Tibial artery (tissue), 4 donors: ENCODE results near the gene CGNL1.

Experiments used
- DNase-seq, 2 donors: peaks; one replicate each; pipeline ENCODE4 v3.0.0-alpha.2; 2019
- H3K27ac ChIP-seq, 2 donors: fragments of 200-600 bp; sonication (generic) in 1 of 2; 1 replicate in 1 of 2; 2 replicates in 1 of 2; pipeline ENCODE4 v1.5.1; 2018 to 2019; ENCODE audit warnings: mild to moderate bottlenecking in 1 of 2
- H3K27me3 ChIP-seq, 2 donors: fragments of 200-600 bp; sonication (generic) in 1 of 2; one replicate each; pipeline versions ENCODE4 v1.5.1 to v1.6.0; 2016 to 2019
- H3K36me3 ChIP-seq, 3 donors: fragments of 200-600 bp; sonication (generic) in 2 of 3; one replicate each; pipeline ENCODE4 v1.5.1; 2016 to 2019; ENCODE audit warnings: mild to moderate bottlenecking in 2 of 3
- H3K4me1 ChIP-seq, 4 donors: fragments of 200-600 bp; sonication (generic) in 2 of 4; 1 replicate in 3 of 4; 2 replicates in 1 of 4; pipeline ENCODE4 v1.5.1; 2016 to 2019
- H3K4me3 ChIP-seq, 2 donors: fragments of 200-600 bp; sonication (generic) in 1 of 2; 1 replicate in 1 of 2; 2 replicates in 1 of 2; pipeline ENCODE4 v1.5.1; 2018 to 2019; ENCODE audit warnings: mild to moderate bottlenecking in 2 of 2
- H3K9me3 ChIP-seq, 3 donors: fragments of 200-600 bp; sonication (generic) in 1 of 3; one replicate each; pipeline ENCODE4 v1.5.1; 2016 to 2019
- intact Hi-C: fragments of 100-400 bp; cut with DNase I; formaldehyde crosslinking; loops from one replicate; pipeline ENCODE4 v1.15.0; 2023; ENCODE audit warnings: low total_unique reads
- TF ChIP-seq, protein P1 (sequence below), 2 experiments: fragments of 200-600 bp in 1 of 2; fragments of 450-650 bp in 1 of 2; IDR thresholded peaks; one replicate each; pipeline ENCODE4 v1.5.1; 2017 to 2019; ENCODE audit warnings: antibody characterized with exemption in 2 of 2, mild to moderate bottlenecking in 1 of 2, moderate library complexity in 1 of 2

The CGNL1 gene

DNA sequence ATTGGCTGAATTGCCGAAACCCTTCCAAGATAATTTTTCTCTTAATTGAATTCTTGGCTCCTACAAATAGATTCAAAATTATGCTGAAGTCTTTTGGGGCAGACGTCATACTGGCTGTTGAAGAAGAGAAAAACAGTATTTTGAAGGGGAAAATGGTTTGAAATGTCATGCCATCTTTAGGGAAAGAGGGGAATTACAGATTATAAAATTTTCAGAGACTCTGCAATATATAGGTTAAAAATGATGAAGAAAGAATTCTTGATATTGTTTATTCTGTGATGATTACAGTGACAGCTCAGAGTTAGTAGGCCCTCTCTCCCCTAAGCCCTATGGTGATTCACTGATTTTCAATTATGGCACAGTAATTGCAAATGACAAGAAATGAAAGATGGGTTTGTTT is 86.1 kb downstream of the CGNL1 start:
- no peak overlapping the region for H3K27ac ChIP-seq
- TF ChIP-seq, protein P1, sequence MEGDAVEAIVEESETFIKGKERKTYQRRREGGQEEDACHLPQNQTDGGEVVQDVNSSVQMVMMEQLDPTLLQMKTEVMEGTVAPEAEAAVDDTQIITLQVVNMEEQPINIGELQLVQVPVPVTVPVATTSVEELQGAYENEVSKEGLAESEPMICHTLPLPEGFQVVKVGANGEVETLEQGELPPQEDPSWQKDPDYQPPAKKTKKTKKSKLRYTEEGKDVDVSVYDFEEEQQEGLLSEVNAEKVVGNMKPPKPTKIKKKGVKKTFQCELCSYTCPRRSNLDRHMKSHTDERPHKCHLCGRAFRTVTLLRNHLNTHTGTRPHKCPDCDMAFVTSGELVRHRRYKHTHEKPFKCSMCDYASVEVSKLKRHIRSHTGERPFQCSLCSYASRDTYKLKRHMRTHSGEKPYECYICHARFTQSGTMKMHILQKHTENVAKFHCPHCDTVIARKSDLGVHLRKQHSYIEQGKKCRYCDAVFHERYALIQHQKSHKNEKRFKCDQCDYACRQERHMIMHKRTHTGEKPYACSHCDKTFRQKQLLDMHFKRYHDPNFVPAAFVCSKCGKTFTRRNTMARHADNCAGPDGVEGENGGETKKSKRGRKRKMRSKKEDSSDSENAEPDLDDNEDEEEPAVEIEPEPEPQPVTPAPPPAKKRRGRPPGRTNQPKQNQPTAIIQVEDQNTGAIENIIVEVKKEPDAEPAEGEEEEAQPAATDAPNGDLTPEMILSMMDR (IDR thresholded peaks at IDR 0.05) = peak in 1 of 2 experiments; percentile 17
- no peaks in the 10 kb centered on the region for H3K9me3 ChIP-seq
- no peak for DNase-seq
- no peaks in the 10 kb centered on the region for H3K27me3 ChIP-seq
- H3K36me3 ChIP-seq = peaks cover 0 to 2% (median 0%) of the 10 kb centered on the region in 3 donors
- intact Hi-C loops = no loop called here
- no peak overlapping the region for H3K4me3 ChIP-seq
- H3K4me1 ChIP-seq = no peaks in the 10 kb centered on the region

DNA sequence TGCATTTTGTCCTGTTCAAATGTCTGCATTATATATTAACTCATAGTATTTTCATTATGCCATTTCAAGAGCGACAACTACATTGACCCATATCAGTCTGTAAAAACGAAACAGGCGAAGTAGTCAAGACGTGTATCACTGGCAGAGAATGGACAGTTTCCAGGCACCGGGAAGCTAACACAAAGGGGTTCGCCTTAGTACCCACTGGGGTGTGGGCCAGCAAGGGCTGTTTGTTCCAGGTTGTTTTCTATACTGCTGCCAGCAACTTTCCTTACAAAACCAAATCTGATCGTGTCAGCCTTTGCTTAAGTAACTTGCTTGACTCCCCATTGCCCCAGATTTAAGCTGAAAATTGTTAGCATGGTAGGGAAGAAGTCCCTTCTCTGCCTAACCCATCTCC is 87.1 kb downstream of the CGNL1 start:
- H3K4me3 ChIP-seq = no peak overlapping the region
- intact Hi-C loops = no loop called here
- no peak for DNase-seq
- H3K9me3 ChIP-seq = no peaks in the 10 kb centered on the region
- no peaks in the 10 kb centered on the region for H3K4me1 ChIP-seq
- H3K27ac ChIP-seq = no peak overlapping the region
- no peaks in the 10 kb centered on the region for H3K27me3 ChIP-seq
- TF ChIP-seq, protein P1 (IDR thresholded peaks at IDR 0.05) = no peak
- H3K36me3 ChIP-seq = peaks cover 0 to 2% (median 0%) of the 10 kb centered on the region in 3 donors

DNA sequence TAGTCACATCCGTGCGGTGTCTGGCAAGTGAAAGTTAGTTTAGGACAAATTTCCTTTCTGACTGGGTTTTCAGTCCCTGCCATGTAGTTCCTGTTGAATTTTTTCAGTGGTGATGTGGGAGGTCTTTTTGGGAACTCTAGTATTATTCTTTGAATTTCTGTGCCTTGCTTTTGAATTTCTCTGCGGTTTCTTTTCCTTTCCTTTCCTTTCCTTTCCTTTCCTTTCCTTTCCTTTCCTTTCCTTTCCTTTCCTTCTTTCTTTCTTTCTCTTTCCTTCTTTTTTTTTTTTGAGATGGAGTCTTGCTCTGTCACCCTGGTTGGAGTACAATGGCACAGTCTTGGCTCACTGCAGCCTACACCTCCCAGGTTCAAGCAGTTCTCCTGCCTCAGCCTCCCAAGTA is 88.2 kb downstream of the CGNL1 start:
- no peaks in the 10 kb centered on the region for H3K36me3 ChIP-seq
- H3K4me1 ChIP-seq = no peaks in the 10 kb centered on the region
- no peaks in the 10 kb centered on the region for H3K27me3 ChIP-seq
- no peak overlapping the region for H3K4me3 ChIP-seq
- no peak overlapping the region for H3K27ac ChIP-seq
- intact Hi-C loops = no loop called here
- no peak for DNase-seq
- TF ChIP-seq, protein P1 (IDR thresholded peaks at IDR 0.05) = no peak
- H3K9me3 ChIP-seq = no peaks in the 10 kb centered on the region

DNA sequence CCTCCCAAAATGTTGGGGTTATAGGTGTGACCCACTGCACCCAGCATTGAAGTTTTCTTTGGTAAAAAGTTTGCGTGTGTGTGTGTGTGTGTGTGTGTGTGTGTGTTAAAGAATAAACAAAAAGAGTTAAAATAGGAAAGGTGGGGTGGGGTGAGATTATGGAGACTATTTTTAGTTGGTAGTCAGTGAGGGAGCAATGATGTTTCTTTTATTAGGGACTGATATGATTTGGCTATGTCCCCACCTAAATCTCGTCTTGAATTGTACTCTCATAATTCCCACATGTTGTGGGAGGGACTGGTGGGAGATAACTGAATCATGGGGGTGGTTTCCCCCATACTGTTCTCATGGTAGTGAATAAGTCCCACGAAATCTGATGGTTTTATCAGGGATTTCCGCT is 92.2 kb downstream of the CGNL1 start:
- TF ChIP-seq, protein P1 (IDR thresholded peaks at IDR 0.05) = no peak
- Histone ChIP-seq H3K4me1 (no peaks in the 10 kb centered on the region), H3K27ac (no peak overlapping the region), H3K36me3 (peaks cover 0 to 3% (median 0%) of the 10 kb centered on the region in 3 donors), H3K9me3 (no peaks in the 10 kb centered on the region), H3K4me3 (no peak overlapping the region), H3K27me3 (no peaks in the 10 kb centered on the region)
- DNase-seq = no peak
- intact Hi-C loops = no loop called here

DNA sequence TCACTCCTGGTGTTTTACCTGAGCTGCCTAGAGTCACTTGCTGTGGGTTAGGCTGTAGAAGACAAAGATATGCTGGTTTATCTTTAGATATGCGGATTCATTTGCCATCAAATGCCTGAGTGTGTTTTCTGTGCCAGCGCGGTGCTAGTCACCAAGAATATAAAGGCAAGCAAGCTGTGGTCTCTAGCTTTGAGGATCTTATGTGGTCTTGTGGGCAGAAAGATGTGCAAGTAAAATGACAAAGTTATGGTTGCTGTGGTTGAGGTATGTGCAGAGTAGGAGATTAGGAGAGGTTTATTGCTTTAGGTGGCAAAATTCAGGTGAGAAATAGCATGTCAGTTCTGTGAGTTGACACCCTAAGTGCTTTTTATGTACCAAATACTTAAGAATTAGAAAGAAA is 94.2 kb downstream of the CGNL1 start:
- TF ChIP-seq, protein P1 (IDR thresholded peaks at IDR 0.05) = no peak
- intact Hi-C loops = no loop called here
- H3K36me3 ChIP-seq = peaks cover 0 to 3% (median 0%) of the 10 kb centered on the region in 3 donors
- no peak overlapping the region for H3K4me3 ChIP-seq
- H3K4me1 ChIP-seq = no peaks in the 10 kb centered on the region
- H3K27ac ChIP-seq = no peak overlapping the region
- no peaks in the 10 kb centered on the region for H3K27me3 ChIP-seq
- no peak for DNase-seq
- no peaks in the 10 kb centered on the region for H3K9me3 ChIP-seq

DNA sequence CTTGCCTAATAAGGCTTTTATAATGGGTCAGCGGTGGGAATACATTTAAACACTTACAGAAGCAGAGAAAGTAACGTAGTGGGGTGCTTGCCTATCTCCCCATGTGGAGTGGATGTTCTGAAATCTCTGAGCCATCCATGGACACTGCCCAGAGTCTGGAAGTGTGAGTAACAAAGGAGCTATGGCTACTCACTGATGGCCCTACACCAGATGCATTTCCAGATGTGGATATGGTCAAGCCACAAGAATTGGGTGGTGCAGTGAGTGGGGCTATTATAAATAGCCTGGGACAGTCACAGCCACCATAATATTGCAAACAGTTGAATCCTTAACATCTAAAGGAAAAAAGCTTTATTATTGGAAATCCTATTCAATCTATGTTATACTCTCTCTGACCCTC is 96.6 kb downstream of the CGNL1 start:
- intact Hi-C loops = no loop called here
- Histone ChIP-seq H3K4me3 (no peak overlapping the region), H3K36me3 (peaks cover 0 to 3% (median 0%) of the 10 kb centered on the region in 3 donors), H3K9me3 (no peaks in the 10 kb centered on the region), H3K27ac (no peak overlapping the region), H3K27me3 (no peaks in the 10 kb centered on the region), H3K4me1 (peaks cover 0 to 8% (median 0%) of the 10 kb centered on the region in 4 donors)
- no peak for DNase-seq
- TF ChIP-seq, protein P1 (IDR thresholded peaks at IDR 0.05) = no peak
